ENCODE data around the gene POLD1.

The POLD1 gene

DNA sequence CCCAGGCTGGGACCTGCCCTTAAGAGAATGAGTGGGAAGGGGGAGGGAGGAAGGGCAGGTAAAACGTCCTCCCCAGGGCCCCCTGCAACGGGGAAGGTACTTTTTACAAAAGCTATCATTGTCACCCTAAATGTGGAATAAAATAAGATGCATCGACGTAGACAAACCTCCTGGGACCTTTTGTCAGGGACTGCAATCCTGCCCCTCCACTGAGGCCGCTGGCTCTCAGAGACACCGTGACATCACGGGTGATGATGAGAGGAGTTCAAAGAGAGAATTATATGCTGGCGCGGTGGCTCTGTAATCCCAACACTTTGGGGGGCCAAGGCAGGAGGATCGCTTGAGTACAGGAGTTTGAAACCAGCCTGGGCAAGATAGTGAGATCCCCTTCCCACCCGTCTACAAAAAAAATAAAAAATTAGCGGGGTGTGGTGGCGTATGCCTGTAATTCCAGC lies 46.8 kb downstream of the POLD1 start:
- Histone ChIP-seq H3K4me3 (replicated peaks; ENCODE audit: insufficient read depth, low read length) (peak overlapping the region; percentile 71), H3K27me3 (ENCODE audit: insufficient read depth, poor library complexity, severe bottlenecking) (peaks cover 13% of the 10 kb centered on the region), H3K27ac (replicated peaks) (peak overlapping the region; percentile 56)
- TF ChIP-seq SPI1 (IDR thresholded peaks at IDR 0.05; ENCODE audit: borderline replicate concordance, low read depth) (no peak), GABPA (IDR thresholded peaks at IDR 0.05; ENCODE audit: low read depth) (no peak), POLR2AphosphoS5 (IDR thresholded peaks at IDR 0.05; ENCODE audit: low read depth) (no peak)
- TF ChIP-seq, protein P1, sequence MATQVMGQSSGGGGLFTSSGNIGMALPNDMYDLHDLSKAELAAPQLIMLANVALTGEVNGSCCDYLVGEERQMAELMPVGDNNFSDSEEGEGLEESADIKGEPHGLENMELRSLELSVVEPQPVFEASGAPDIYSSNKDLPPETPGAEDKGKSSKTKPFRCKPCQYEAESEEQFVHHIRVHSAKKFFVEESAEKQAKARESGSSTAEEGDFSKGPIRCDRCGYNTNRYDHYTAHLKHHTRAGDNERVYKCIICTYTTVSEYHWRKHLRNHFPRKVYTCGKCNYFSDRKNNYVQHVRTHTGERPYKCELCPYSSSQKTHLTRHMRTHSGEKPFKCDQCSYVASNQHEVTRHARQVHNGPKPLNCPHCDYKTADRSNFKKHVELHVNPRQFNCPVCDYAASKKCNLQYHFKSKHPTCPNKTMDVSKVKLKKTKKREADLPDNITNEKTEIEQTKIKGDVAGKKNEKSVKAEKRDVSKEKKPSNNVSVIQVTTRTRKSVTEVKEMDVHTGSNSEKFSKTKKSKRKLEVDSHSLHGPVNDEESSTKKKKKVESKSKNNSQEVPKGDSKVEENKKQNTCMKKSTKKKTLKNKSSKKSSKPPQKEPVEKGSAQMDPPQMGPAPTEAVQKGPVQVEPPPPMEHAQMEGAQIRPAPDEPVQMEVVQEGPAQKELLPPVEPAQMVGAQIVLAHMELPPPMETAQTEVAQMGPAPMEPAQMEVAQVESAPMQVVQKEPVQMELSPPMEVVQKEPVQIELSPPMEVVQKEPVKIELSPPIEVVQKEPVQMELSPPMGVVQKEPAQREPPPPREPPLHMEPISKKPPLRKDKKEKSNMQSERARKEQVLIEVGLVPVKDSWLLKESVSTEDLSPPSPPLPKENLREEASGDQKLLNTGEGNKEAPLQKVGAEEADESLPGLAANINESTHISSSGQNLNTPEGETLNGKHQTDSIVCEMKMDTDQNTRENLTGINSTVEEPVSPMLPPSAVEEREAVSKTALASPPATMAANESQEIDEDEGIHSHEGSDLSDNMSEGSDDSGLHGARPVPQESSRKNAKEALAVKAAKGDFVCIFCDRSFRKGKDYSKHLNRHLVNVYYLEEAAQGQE (IDR thresholded peaks at IDR 0.05; ENCODE audit: insufficient replicate concordance, low read depth), result no peak
- TF ChIP-seq, protein P2, sequence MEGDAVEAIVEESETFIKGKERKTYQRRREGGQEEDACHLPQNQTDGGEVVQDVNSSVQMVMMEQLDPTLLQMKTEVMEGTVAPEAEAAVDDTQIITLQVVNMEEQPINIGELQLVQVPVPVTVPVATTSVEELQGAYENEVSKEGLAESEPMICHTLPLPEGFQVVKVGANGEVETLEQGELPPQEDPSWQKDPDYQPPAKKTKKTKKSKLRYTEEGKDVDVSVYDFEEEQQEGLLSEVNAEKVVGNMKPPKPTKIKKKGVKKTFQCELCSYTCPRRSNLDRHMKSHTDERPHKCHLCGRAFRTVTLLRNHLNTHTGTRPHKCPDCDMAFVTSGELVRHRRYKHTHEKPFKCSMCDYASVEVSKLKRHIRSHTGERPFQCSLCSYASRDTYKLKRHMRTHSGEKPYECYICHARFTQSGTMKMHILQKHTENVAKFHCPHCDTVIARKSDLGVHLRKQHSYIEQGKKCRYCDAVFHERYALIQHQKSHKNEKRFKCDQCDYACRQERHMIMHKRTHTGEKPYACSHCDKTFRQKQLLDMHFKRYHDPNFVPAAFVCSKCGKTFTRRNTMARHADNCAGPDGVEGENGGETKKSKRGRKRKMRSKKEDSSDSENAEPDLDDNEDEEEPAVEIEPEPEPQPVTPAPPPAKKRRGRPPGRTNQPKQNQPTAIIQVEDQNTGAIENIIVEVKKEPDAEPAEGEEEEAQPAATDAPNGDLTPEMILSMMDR (IDR thresholded peaks at IDR 0.05; ENCODE audit: insufficient read depth, low read length), result no peak
- no peak for DNase-seq (ENCODE audit: low read depth in 1 of 2, low spot score in 1 of 2)

DNA sequence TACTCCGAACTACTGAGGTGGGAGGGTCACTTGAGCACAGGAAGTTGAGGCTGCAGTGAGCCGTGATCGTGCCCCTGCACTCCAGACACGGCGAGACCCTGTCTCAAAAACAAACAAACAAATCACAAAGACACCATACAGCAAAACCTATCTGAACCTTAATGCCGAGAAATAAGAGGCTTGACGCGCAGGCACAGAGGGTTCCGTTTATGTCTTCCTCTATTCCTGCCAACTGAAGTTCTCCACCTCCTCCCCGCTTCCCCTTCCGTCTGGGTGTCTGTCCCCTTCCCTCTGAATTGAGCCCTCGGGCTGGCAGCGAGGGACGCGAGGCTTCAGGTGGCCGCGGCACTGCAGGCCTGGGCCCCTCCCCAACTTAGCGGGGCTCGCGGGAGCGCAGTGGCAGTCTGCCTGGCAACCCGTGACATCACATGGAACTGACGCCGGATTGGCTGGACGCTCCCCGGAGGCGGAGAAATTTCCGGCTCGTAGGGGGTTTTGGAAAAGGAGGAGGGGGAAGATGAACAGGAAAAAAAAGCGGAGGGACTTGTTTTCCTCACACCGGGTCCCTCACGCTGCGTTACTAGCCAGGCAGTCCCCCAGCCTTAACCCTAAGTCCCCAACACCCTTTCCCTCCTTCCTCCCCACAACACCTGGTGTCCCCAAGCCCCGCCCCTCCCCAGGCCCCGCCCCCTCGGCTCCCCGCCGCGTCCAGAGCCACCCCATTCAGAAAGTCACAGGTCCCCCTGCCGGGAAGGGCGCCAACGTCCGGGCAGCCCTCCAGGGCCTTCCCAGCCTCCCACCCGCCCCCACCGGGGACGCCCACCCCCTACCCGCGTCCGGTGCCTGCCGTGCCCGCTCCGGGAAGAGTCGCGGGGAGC lies 47.4 kb downstream of the POLD1 start:
- Histone ChIP-seq H3K4me3 (replicated peaks; ENCODE audit: insufficient read depth, low read length) (peak overlapping the region; percentile 71), H3K27me3 (ENCODE audit: insufficient read depth, poor library complexity, severe bottlenecking) (peaks cover 13% of the 10 kb centered on the region), H3K27ac (replicated peaks) (peak overlapping the region; percentile 56)
- peak; percentile 65 to 84 for DNase-seq (ENCODE audit: low read depth in 1 of 2, low spot score in 1 of 2)
- TF ChIP-seq, protein P2 (IDR thresholded peaks at IDR 0.05; ENCODE audit: insufficient read depth, low read length), result no peak
- TF ChIP-seq, protein P1 (IDR thresholded peaks at IDR 0.05; ENCODE audit: insufficient replicate concordance, low read depth), result no peak
- TF ChIP-seq SPI1 (IDR thresholded peaks at IDR 0.05; ENCODE audit: borderline replicate concordance, low read depth), result peak; percentile 70; the same call in 1 of the 2 replicates

DNA sequence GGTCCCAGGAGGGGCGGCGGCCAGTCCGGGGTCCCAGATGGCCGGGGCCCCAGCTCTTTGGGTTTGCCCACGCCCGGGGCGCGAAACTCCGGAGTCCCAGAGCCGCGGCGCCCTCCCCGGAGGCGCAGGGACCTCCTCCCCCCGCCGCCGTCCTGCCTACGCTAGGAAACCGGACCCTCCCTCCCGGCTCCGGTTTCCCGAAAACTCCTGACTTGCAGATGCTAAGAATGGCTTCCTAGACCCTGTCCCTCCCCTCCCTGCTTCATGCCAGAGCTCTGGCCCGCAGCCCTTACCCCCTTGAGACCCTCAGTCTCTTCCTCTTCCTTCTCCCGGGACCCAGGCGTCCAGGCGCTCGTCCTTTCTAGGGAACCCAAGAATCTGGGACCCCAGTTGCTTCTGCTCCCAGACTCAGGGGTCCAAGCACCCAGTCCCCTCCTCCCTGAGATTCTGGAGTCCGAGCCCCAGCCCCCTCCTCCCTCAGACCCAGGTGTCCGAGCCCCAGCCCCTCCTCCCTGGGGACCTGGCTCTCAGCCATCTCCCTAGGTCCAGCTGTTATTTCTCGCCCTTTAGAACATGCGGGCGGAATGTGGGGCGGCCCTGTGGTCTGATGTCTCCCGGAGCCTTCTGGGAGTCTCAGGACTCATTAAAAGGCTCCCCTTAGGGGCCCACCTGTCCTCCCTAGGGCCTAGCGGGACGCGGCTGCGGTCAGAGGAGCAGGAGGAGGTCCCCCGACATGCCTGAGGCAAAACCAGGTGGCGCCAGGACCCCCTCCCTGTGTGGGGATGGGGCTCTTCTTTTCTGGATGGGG lies 48.3 kb downstream of the POLD1 start, which contains the start of gene MYBPC2:
TSS of gene MYBPC2 (plus strand) at position 672 of the 808 bp plus-strand sequence. CDS start at position 734, 62 bp downstream.
- Histone ChIP-seq H3K4me3 (replicated peaks; ENCODE audit: insufficient read depth, low read length) (peak within 1 kb of the TSS; percentile 71), H3K27me3 (ENCODE audit: insufficient read depth, poor library complexity, severe bottlenecking) (peaks cover 13% of the 10 kb centered on the region), H3K27ac (replicated peaks) (no peak within 1 kb of the TSS; the same call in 1 of the 2 replicates)
- TF ChIP-seq GABPA (IDR thresholded peaks at IDR 0.05; ENCODE audit: low read depth) (no peak), POLR2AphosphoS5 (IDR thresholded peaks at IDR 0.05; ENCODE audit: low read depth) (no peak), SPI1 (IDR thresholded peaks at IDR 0.05; ENCODE audit: borderline replicate concordance, low read depth) (no peak)
- TF ChIP-seq, protein P1 (IDR thresholded peaks at IDR 0.05; ENCODE audit: insufficient replicate concordance, low read depth), result no peak
- TF ChIP-seq, protein P2 (IDR thresholded peaks at IDR 0.05; ENCODE audit: insufficient read depth, low read length), result no peak
- DNase-seq (ENCODE audit: low read depth in 1 of 2, low spot score in 1 of 2), result no peak

Measured in HL-60 (cell line).